Aorta (tissue), 5 donors: Measurements from ENCODE around the gene THSD4. TPM values are rescaled to one million over a fixed set of nuclear protein-coding genes. Genes with fewer than 3 reads are reported as not detected.
"Not testable (repeated sequence)": the region's sequence is repeated elsewhere in the genome, so short reads cannot be mapped to it uniquely, and the experiment has no call there.

ENCODE experiments used
- ATAC-seq: fragments of 200-7000 bp; cut with Tn5 transposase; one replicate; pipeline ENCODE4 v1.9.1; 2022; ENCODE audit warnings: moderate library complexity; ENCODE audit not compliant: low FRiP score
- DNase-seq, 2 donors: peaks; one replicate each; pipeline ENCODE4 v3.0.0-alpha.2; 2020
- H3K27ac ChIP-seq, 2 donors: one replicate each; pipeline ENCODE4 v1.5.1; 2013; ENCODE audit warnings: low read length in 2 of 2, mild to moderate bottlenecking in 2 of 2, moderate library complexity in 2 of 2, control low read depth in 1 of 2, inconsistent platforms in 1 of 2, low read depth in 1 of 2
- H3K27me3 ChIP-seq, 2 donors: one replicate each; pipeline ENCODE4 v1.6.1; 2013; ENCODE audit warnings: control low read depth in 1 of 2, low read length in 1 of 2, mild to moderate bottlenecking in 1 of 2, moderate library complexity in 1 of 2; ENCODE audit not compliant: insufficient read depth in 2 of 2, control insufficient read depth in 1 of 2
- H3K36me3 ChIP-seq, 2 donors: one replicate each; pipeline ENCODE4 v1.6.1; 2013; ENCODE audit warnings: control low read depth in 1 of 2, low read length in 1 of 2, mild to moderate bottlenecking in 1 of 2; ENCODE audit not compliant: insufficient read depth in 2 of 2, control insufficient read depth in 1 of 2
- H3K4me1 ChIP-seq, 2 donors: one replicate each; pipeline ENCODE4 v1.6.1; 2013; ENCODE audit warnings: low read length in 2 of 2, control low read depth in 1 of 2, mild to moderate bottlenecking in 1 of 2, moderate library complexity in 1 of 2; ENCODE audit not compliant: insufficient read depth in 2 of 2, control insufficient read depth in 1 of 2
- H3K4me3 ChIP-seq, 2 donors: one replicate each; pipeline ENCODE4 v1.5.1; 2013; ENCODE audit warnings: low read length in 2 of 2, control low read depth in 1 of 2, mild to moderate bottlenecking in 1 of 2
- H3K9me3 ChIP-seq: one replicate; pipeline ENCODE4 v1.6.1; 2013; ENCODE audit warnings: mild to moderate bottlenecking, low read length; ENCODE audit not compliant: control insufficient read depth
- WGBS, 2 donors: extraction: QIAGEN DNeasy Blood & Tissue Kit; methylation state at CpG; one replicate each; pipeline ENCODE4 v1.1.7; 2013; 5-methylcytosine and 5-hydroxymethylcytosine counted together
- intact Hi-C, 2 donors: fragments of 100-400 bp; cut with DNase I; formaldehyde crosslinking; loops; one replicate each; pipeline versions ENCODE4 v1.14.2 to v1.15.0; 2022
- polyA plus RNA-seq, 2 donors: library from polyadenylated mRNA; stranded (reverse); fragments of 200-250 nt; gene quantifications; one replicate each; pipeline ENCODE4 v1.2.3, GENCODE V29; 2013
- total RNA-seq, 2 donors: library from RNA; stranded (reverse); fragmentation: NEBNext Ultra II Directional; extraction: Animal tissue kit (Norgen Biotek cat#: 25700); gene quantifications; one replicate each; pipeline ENCODE4 v1.2.1, GENCODE V29; 2021
- donor health status: healthy with polysubstance abuse.
- donor health status: Bipolar disorder and iron deficiency.
- donor health status: DM: no; HTN: no; CAD: no.
- donor health status: DM: no; HTN: no; CAD: no.
- donor health status: DM: yes; HTN: yes; CAD: no.

Gene THSD4
- total and polyA plus RNA-seq, 4 donors = 6.3 to 143 (median 30.3) TPM

DNA sequence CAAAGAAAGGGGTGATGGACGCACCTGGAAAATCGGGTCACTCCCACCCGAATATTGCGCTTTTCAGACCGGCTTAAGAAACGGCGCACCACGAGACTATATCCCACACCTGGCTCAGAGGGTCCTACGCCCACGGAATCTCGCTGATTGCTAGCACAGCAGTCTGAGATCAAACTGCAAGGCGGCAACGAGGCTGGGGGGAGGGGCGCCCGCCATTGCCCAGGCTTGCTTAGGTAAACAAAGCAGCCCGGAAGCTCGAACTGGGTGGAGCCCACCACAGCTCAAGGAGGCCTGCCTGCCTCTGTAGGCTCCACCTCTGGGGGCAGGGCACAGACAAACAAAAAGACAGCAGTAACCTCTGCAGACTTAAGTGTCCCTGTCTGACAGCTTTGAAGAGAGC, 59.1 kb downstream of the THSD4 start:
- H3K27me3 ChIP-seq, H3K27ac ChIP-seq, H3K9me3 ChIP-seq, H3K36me3 ChIP-seq, ATAC-seq, H3K4me3 ChIP-seq, intact Hi-C loops, H3K4me1 ChIP-seq, DNase-seq: not testable (repeated sequence)
- WGBS, 2 donors = 45 to 71% methylated on average over 7 to 8 of the region's 17 CpGs

DNA sequence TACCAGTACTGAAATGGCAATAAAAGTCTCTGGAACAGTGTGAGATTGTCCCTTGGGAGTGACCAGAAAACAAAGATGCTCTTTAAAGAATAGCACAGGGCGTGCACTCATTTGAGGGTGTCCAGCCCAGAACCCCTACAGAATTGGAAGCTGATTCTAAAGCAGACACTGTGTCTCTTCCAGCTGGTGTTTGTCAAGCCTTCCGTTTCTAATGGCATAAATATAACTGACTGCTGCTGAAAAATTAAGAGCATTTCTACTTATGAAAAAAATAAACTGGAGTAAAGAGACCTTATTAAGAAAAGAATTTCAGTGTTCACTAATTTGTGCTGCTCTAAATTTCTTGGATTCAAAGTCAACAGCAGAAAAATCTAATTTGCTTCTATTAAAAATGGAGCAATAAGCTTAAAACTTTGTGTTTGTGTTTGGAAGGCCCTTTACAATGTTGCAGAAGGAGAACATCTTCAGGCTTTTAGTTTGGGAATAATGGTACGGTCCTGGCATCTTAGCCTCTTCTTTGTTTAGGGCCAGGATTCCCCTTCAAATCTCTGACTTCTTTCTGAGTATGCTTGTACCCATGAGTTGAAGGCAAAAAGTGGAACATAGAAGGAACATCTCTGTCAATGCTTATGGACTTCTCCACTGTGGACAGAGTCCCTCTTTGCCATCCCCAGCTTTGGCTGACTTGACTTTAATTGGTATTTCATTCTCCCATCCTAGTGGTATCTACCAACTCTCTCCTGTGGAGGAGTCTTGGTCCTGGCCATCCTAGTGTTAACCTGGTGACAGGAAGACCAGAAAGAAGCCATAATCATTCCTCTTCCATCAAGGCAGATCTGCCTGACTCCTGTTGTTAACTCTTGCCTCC, 65.9 kb downstream of the THSD4 start:
- 57 to 65% methylated on average over 3 of the region's 3 CpGs for WGBS, 2 donors
- ATAC-seq = no peak
- intact Hi-C loops = no loop called here
- H3K4me3 ChIP-seq = no peak overlapping the region
- H3K27ac ChIP-seq = peak overlapping the region in 1 of 2 donors; percentile 21
- H3K9me3 ChIP-seq = no peaks in the 10 kb centered on the region
- no peak for DNase-seq
- H3K27me3 ChIP-seq = no peaks in the 10 kb centered on the region
- H3K36me3 ChIP-seq = no peaks in the 10 kb centered on the region
- H3K4me1 ChIP-seq = peaks cover 0 to 2% of the 10 kb centered on the region in 2 donors

- no peak for DNase-seq
- H3K27me3 ChIP-seq = no peaks in the 10 kb centered on the region
- H3K27ac ChIP-seq = no peak overlapping the region
- H3K4me3 ChIP-seq = no peak overlapping the region
- peaks cover 0 to 2% of the 10 kb centered on the region in 2 donors for H3K4me1 ChIP-seq
- H3K36me3 ChIP-seq = no peaks in the 10 kb centered on the region
- ATAC-seq = no peak
- intact Hi-C loops = no loop called here
- H3K9me3 ChIP-seq = no peaks in the 10 kb centered on the region
Measured at GRCh38 chr15:71182522-71182921, 67.3 kb downstream of the THSD4 start.

DNA sequence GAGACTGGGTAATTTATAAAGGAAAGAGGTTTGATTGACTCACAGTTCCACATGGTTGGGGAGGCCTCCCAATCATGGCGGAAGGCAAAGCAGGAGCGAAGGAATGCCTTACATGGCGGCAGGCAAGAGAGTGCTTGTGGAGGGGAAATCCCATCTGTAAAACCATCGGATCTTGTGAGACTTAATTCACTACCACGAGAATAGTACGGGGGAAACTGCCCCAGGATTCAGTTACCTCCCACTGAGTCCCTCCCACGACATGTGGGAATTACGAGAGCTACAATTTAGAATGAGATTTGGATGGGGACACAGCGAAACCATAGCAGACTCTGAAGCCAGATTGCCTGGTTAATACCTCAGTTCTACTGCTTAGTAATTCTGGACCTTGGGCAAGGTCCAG, 67.8 kb downstream of the THSD4 start:
- no peaks in the 10 kb centered on the region for H3K36me3 ChIP-seq
- DNase-seq (no peak), ATAC-seq (no peak)
- 95 to 97% methylated on average over 9 of the region's 9 CpGs for WGBS, 2 donors
- no peak overlapping the region for H3K27ac ChIP-seq
- no peaks in the 10 kb centered on the region for H3K27me3 ChIP-seq
- peaks cover 0 to 2% of the 10 kb centered on the region in 2 donors for H3K4me1 ChIP-seq
- no peak overlapping the region for H3K4me3 ChIP-seq
- intact Hi-C loops = no loop called here
- no peaks in the 10 kb centered on the region for H3K9me3 ChIP-seq

DNA sequence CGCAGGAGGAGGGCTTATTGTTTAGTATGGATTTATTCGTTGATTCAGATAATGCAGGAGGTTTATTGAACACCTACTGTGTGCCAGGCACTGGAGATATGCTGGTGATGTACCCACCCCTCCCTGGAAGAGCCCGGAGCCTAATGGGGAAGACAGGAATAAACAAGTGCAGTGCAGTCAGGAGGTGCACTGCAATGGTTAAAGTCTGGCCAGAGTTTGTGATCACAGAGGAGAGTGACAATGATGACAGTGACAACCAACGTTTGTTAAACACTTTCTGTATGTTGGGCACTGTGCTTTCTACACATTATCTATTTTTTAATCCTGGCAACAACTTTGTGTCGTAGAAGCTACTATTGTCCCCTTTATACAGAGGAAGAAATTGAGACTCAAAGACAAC, 70.4 kb downstream of the THSD4 start:
- no peaks in the 10 kb centered on the region for H3K36me3 ChIP-seq
- H3K4me3 ChIP-seq = no peak overlapping the region
- H3K27ac ChIP-seq = no peak overlapping the region
- 79 to 83% methylated on average over 5 of the region's 5 CpGs for WGBS, 2 donors
- ATAC-seq = no peak
- peaks cover 0 to 2% of the 10 kb centered on the region in 2 donors for H3K4me1 ChIP-seq
- intact Hi-C loops = no loop called here
- no peaks in the 10 kb centered on the region for H3K9me3 ChIP-seq
- no peaks in the 10 kb centered on the region for H3K27me3 ChIP-seq
- no peak for DNase-seq

DNA sequence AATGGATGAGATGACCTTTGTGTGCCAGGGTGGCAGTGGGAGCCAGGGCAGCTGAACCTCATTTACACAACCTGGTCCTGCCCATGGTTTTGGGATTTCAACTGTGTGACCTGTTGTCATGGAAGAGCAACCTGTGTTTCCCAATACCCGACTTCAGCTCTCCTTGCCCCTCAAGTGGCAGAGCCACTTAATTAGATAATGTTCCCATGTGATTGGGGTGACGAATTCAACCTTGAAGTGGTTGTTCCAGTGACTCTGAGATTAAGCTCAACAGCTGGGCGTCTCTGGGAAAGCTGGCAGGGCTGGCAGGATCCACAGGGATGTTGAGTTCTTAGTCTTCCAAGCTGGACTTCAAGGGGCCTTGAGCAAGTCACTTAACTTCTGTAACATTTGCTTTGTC, 71.0 kb downstream of the THSD4 start:
- intact Hi-C loops = no loop called here
- H3K4me1 ChIP-seq = peaks cover 0 to 2% of the 10 kb centered on the region in 2 donors
- H3K9me3 ChIP-seq = no peaks in the 10 kb centered on the region
- H3K27ac ChIP-seq = no peak overlapping the region
- H3K27me3 ChIP-seq = no peaks in the 10 kb centered on the region
- ATAC-seq (no peak), DNase-seq (no peak)
- H3K36me3 ChIP-seq = no peaks in the 10 kb centered on the region
- 63 to 65% methylated on average over 3 of the region's 3 CpGs for WGBS, 2 donors
- H3K4me3 ChIP-seq = no peak overlapping the region

DNA sequence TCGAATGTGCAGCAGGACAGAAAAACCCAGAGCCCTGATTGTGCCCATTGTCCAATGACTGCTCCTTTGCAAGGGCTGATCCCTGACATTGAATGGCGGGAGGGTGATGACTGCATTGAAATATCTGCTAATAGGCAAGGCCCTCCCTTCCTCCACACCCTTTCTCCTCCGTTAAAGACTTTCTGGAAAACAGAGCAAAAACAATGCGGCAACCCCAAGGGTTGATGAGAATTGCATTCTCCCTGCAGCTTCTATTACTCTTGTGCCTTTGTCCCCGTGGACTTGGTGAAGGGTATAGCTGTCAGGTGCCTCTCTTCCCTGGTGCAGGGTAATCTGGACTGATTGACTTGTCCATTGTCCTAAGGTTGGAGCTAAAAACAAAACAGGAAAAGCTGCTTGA, 71.8 kb downstream of the THSD4 start:
- H3K4me1 ChIP-seq = no peaks in the 10 kb centered on the region
- H3K27me3 ChIP-seq = no peaks in the 10 kb centered on the region
- H3K27ac ChIP-seq = no peak overlapping the region
- H3K4me3 ChIP-seq = no peak overlapping the region
- no peaks in the 10 kb centered on the region for H3K36me3 ChIP-seq
- 83 to 88% methylated on average over 5 of the region's 5 CpGs for WGBS, 2 donors
- intact Hi-C loops = no loop called here
- H3K9me3 ChIP-seq = no peaks in the 10 kb centered on the region
- no peak for ATAC-seq
- no peak for DNase-seq

DNA sequence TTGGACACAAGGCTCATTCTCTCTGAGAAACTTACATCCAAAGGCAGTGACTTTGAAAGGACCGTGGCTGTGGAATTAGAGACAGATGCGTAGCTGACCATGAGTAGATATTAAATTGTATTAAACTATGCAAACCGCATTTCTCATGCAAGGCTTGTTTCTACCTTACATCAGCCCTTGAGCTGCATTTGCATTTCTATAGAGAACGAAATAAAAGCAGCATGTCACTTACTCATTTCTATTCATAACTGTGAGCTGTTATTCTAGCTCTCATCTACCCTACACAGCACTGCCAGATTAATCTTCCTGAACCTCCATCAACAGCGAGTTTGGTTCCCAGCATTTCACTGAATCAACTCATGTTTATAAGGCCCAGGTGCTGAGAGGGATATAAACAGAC, 72.3 kb downstream of the THSD4 start:
- H3K9me3 ChIP-seq = no peaks in the 10 kb centered on the region
- no peaks in the 10 kb centered on the region for H3K36me3 ChIP-seq
- no peaks in the 10 kb centered on the region for H3K4me1 ChIP-seq
- DNase-seq (no peak), ATAC-seq (no peak)
- no peak overlapping the region for H3K4me3 ChIP-seq
- H3K27me3 ChIP-seq = no peaks in the 10 kb centered on the region
- no peak overlapping the region for H3K27ac ChIP-seq
- intact Hi-C loops = no loop called here
- WGBS, 2 donors = 90 to 93% methylated on average over 5 of the region's 5 CpGs

GRCh38 chr15:71189718-71190117, 74.4 kb downstream of the THSD4 start:
- H3K9me3 ChIP-seq = no peaks in the 10 kb centered on the region
- H3K4me3 ChIP-seq = no peak overlapping the region
- H3K4me1 ChIP-seq = no peaks in the 10 kb centered on the region
- no peak overlapping the region for H3K27ac ChIP-seq
- WGBS, 2 donors = 93 to 95% methylated on average over 6 of the region's 6 CpGs
- no peaks in the 10 kb centered on the region for H3K27me3 ChIP-seq
- intact Hi-C loops = no loop called here
- H3K36me3 ChIP-seq = no peaks in the 10 kb centered on the region
- DNase-seq (no peak), ATAC-seq (no peak)
